ENCODE measurements around the gene MCRIP1. TPM values are rescaled to one million over a fixed set of nuclear protein-coding genes. Genes with fewer than 3 reads are reported as not detected.

MCRIP1 gene
- total and polyA plus RNA-seq, 9 of the 15 experiments (the other 6 are each of a cell fraction or from before 2014, with no cell fraction given), result 0.39 to 35.8 (median 9.7) TPM

GRCh38 chr17:81869221-81870130 is 36.4 kb upstream of the MCRIP1 start (continued):
- TF ChIP-seq CTCFL (IDR thresholded peaks at IDR 0.05; ENCODE audit: borderline replicate concordance, insufficient read depth, low read depth, low read length, poor library complexity, severe bottlenecking) (peak; percentile 79), ZNF583 (CRISPR knock-in tag; IDR thresholded peaks at IDR 0.05) (no peak), ETV1 (tag; conservative IDR thresholded peaks at IDR 0.05; ENCODE audit: low read depth) (no peak), THRAP3 (IDR thresholded peaks at IDR 0.05; ENCODE audit: borderline replicate concordance) (no peak), SRSF9 (IDR thresholded peaks at IDR 0.05; ENCODE audit: borderline replicate concordance, low read depth, low read length) (no peak), ZNF707 (CRISPR knock-in tag; conservative IDR thresholded peaks at IDR 0.05) (no peak), ZNF586 (CRISPR knock-in tag; conservative IDR thresholded peaks at IDR 0.05) (no peak), HDAC8 (tag; IDR thresholded peaks at IDR 0.05) (no peak), DPF2 (IDR thresholded peaks at IDR 0.05) (no peak), ERF (CRISPR knock-in tag; IDR thresholded peaks at IDR 0.05) (no peak), ZNF518B (CRISPR knock-in tag; IDR thresholded peaks at IDR 0.05) (no peak), ZNF384 (IDR thresholded peaks at IDR 0.05; ENCODE audit: low read depth, low read length) (no peak), FOXP1 (CRISPR knock-in tag; IDR thresholded peaks at IDR 0.05) (no peak), TFAP4 (CRISPR knock-in tag; IDR thresholded peaks at IDR 0.05; ENCODE audit: borderline replicate concordance) (peak; percentile 71), ARID1B (IDR thresholded peaks at IDR 0.05) (no peak), SMC3 (conservative IDR thresholded peaks at IDR 0.05; ENCODE audit: insufficient read depth, low read depth, low read length) (peak; percentile 63), RUNX1 (IDR thresholded peaks at IDR 0.05; ENCODE audit: low read depth) (no peak), ZNF23 (CRISPR knock-in tag; IDR thresholded peaks at IDR 0.05) (no peak), ZBTB43 (CRISPR knock-in tag; IDR thresholded peaks at IDR 0.05) (no peak), RBM14 (IDR thresholded peaks at IDR 0.05; ENCODE audit: borderline replicate concordance, insufficient read depth, low read depth, low read length) (peak; percentile 60; the same call in 1 of the 2 replicates)

Measured in K562 (cell line).